GM23248 (cell line): Measurements from ENCODE around the gene CDH13. TPM values are rescaled to one million over a fixed set of nuclear protein-coding genes. Genes with fewer than 3 reads are reported as not detected.

Experiments used
- DNase-seq: peaks from one replicate; pipeline ENCODE4 v3.0.0-alpha.2; 2015
- H2AFZ ChIP-seq: fragments of 200-600 bp; sonication (generic); 2 replicates; pipeline ENCODE4 v1.6.1; 2016; ENCODE audit warnings: antibody characterized with exemption
- H3F3A ChIP-seq: fragments of 200-600 bp; sonication (generic); 2 replicates; pipeline ENCODE4 v1.6.1; 2016; ENCODE audit warnings: mild to moderate bottlenecking, antibody characterized with exemption, mixed run types; ENCODE audit not compliant: insufficient read depth
- H3K27ac ChIP-seq: fragments of 200-600 bp; sonication (generic); 2 replicates; pipeline ENCODE4 v1.5.1; 2016; ENCODE audit warnings: mild to moderate bottlenecking
- H3K27me3 ChIP-seq: fragments of 200-600 bp; sonication (generic); replicated peaks from 2 replicates; pipeline ENCODE4 v1.6.1; 2016; ENCODE audit warnings: mild to moderate bottlenecking; ENCODE audit not compliant: insufficient read depth
- H3K36me3 ChIP-seq: fragments of 200-600 bp; sonication (generic); 2 replicates; pipeline ENCODE4 v1.6.1; 2016; ENCODE audit warnings: low read depth, mild to moderate bottlenecking
- H3K4me1 ChIP-seq: fragments of 200-600 bp; sonication (generic); 2 replicates; pipeline ENCODE4 v1.6.1; 2016; ENCODE audit warnings: mild to moderate bottlenecking; ENCODE audit not compliant: insufficient read depth
- H3K4me2 ChIP-seq: fragments of 200-600 bp; sonication (generic); one replicate; pipeline ENCODE4 v1.6.1; 2016; ENCODE audit warnings: mild to moderate bottlenecking; ENCODE audit not compliant: unreplicated experiment
- H3K4me3 ChIP-seq: fragments of 200-600 bp; sonication (generic); 2 replicates; pipeline ENCODE4 v1.5.1; 2016; ENCODE audit warnings: mild to moderate bottlenecking
- H3K79me2 ChIP-seq: fragments of 200-600 bp; sonication (generic); 2 replicates; pipeline ENCODE4 v1.6.1; 2016; ENCODE audit warnings: mild to moderate bottlenecking; ENCODE audit not compliant: insufficient read depth
- H3K9ac ChIP-seq: fragments of 200-600 bp; sonication (generic); 2 replicates; pipeline ENCODE4 v1.6.1; 2016; ENCODE audit warnings: mild to moderate bottlenecking
- H3K9me2 ChIP-seq: fragments of 200-600 bp; sonication (generic); 2 replicates; pipeline ENCODE4 v1.6.1; 2016; ENCODE audit warnings: mixed run types, mild to moderate bottlenecking, moderate library complexity; ENCODE audit not compliant: insufficient read depth
- H3K9me3 ChIP-seq: fragments of 200-600 bp; sonication (generic); one replicate; pipeline ENCODE4 v1.6.1; 2017; ENCODE audit warnings: low read depth
- H4K20me1 ChIP-seq: fragments of 200-600 bp; sonication (generic); 2 replicates; pipeline ENCODE4 v1.6.0; 2016; ENCODE audit not compliant: insufficient read depth
- EZH2 ChIP-seq: fragments of 200-600 bp; sonication (generic); IDR thresholded peaks from 2 replicates; pipeline ENCODE4 v1.6.1; 2018; ENCODE audit warnings: antibody characterized with exemption, mild to moderate bottlenecking; ENCODE audit not compliant: insufficient read depth, poor library complexity, severe bottlenecking
- EZH2phosphoT487 ChIP-seq: fragments of 200-600 bp; sonication (generic); IDR thresholded peaks from 2 replicates; pipeline ENCODE4 v1.6.1; 2018; ENCODE audit warnings: antibody characterized with exemption, moderate library complexity, mild to moderate bottlenecking, low read depth; ENCODE audit not compliant: insufficient read depth
- WGBS, 2 experiments: methylation state at CpG; one replicate each; pipeline ENCODE4 v1.1.6; 2015 to 2017; ENCODE audit warnings: low lambda C conversion rate in 2 of 2, low coverage in 1 of 2; ENCODE audit errors: missing lambda C conversion rate in 2 of 2; 5-methylcytosine and 5-hydroxymethylcytosine counted together
- in situ Hi-C: fragments of 300-500 bp; cut with MboI; formaldehyde crosslinking; loops from 2 replicates; pipeline ENCODE4 v1.15.0; 2020
- polyA plus RNA-seq: library from polyadenylated mRNA; unstranded; fragments of >200 nt; fragmentation: Nextera tagmentation; extraction: Ambion mirVana; gene quantifications from 2 replicates; pipeline ENCODE4 v1.2.1, GENCODE V29; 2016
- total RNA-seq: library from RNA; depleted of rRNA; stranded (reverse); fragments of >200 nt; shearing (Covaris generic); gene quantifications from 2 replicates; pipeline ENCODE4 v1.2.3, GENCODE V29; 2014

The CDH13 gene
- total and polyA plus RNA-seq, 2 experiments from 2014 or later, result 51.0 to 52.8 TPM

DNA sequence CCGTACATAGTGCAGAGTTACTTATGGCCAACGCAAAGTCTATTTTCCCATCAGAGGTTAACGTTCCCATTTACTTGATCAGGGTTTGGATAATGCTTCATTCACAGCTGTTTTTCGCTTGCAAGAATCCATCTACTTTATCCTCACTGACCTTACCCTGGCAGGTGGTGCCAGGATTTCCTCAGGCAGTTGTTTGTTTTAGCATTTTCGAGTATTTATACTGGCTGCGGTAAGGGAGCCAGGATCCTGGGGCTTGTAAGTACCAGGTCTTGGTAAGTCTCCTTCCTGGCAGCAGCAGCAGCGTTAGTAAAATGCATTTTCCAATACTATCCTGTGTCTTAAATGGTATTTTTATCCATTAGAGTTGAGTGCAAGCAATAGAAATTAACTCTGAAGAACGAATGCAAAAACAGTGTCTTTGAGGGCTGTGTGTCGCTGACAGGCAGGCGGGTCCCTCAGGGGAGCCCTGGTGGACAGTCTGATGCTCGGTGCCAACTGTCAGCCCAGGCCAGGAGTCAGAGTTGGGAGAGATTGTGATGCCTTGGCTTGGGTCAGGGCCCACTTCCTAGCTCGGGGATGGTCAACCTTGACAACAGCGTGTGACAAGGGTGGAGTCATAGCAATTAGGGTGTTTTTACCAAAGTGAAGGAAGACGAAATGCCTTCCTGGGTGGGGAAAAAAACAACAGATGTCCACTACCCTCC is 1088.6 kb downstream of the CDH13 start:
- no peak overlapping the region for H3K4me2 ChIP-seq

DNA sequence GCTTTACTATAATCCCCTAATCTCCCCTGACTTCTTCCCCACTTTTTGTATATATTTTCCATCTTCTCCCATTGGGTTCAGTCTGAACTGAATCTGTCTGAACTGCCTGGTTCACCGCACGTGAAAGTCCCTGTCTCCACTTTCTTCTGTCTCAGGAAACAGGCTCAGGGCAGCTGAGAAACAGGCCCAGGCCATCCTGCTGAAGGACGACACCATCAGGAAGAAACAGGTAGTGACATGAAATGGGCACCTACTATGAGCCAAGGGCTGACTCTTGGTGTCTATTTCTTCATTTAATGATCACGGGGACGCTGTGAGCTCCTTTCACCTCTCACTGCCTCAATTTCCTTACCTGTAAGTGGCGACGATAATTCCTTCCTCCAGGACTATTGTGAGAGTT is 1090.5 kb downstream of the CDH13 start:
- H3K9ac ChIP-seq, result no peak overlapping the region
- 85% methylated on average over 7 of the region's 7 CpGs for WGBS, 2 experiments
- peak overlapping the region; percentile 70 for H3K4me2 ChIP-seq
- H3K4me1 ChIP-seq, result peaks cover 13% of the 10 kb centered on the region
- no peak overlapping the region; the same call in 1 of the 2 replicates for H3K27ac ChIP-seq
- H3K36me3 ChIP-seq, result no peaks in the 10 kb centered on the region
- H3K79me2 ChIP-seq, result no peaks in the 10 kb centered on the region
- H3F3A ChIP-seq, result peaks cover 11% of the 10 kb centered on the region
- no peak for TF ChIP-seq EZH2
- no peak for TF ChIP-seq EZH2phosphoT487
- in situ Hi-C loops, result no loop called here
- no peak overlapping the region for H3K4me3 ChIP-seq
- no peaks in the 10 kb centered on the region for H3K9me2 ChIP-seq
- no peak for DNase-seq
- no peaks in the 10 kb centered on the region for H4K20me1 ChIP-seq
- H3K27me3 ChIP-seq, result no peaks in the 10 kb centered on the region
- peak overlapping the region; percentile 65 for H2AFZ ChIP-seq
- H3K9me3 ChIP-seq, result no peaks in the 10 kb centered on the region

More for the DNA sequence above, 1088.6 kb downstream of the CDH13 start:
- no peaks in the 10 kb centered on the region for H3K79me2 ChIP-seq
- H3K9me2 ChIP-seq, result no peaks in the 10 kb centered on the region
- DNase-seq, result no peak
- peaks cover 11% of the 10 kb centered on the region for H3F3A ChIP-seq
- no peak overlapping the region for H3K9ac ChIP-seq
- in situ Hi-C loops, result no loop called here
- H3K27ac ChIP-seq, result no peak overlapping the region
- no peak for TF ChIP-seq EZH2phosphoT487
- no peak for TF ChIP-seq EZH2
- no peaks in the 10 kb centered on the region for H4K20me1 ChIP-seq
- H2AFZ ChIP-seq, result no peak overlapping the region
- 67 to 76% methylated on average over 14 of the region's 14 CpGs for WGBS, 2 experiments
- peaks cover 13% of the 10 kb centered on the region for H3K4me1 ChIP-seq
- H3K36me3 ChIP-seq, result no peaks in the 10 kb centered on the region
- no peak overlapping the region for H3K4me3 ChIP-seq
- H3K9me3 ChIP-seq, result no peaks in the 10 kb centered on the region
- no peaks in the 10 kb centered on the region for H3K27me3 ChIP-seq

DNA sequence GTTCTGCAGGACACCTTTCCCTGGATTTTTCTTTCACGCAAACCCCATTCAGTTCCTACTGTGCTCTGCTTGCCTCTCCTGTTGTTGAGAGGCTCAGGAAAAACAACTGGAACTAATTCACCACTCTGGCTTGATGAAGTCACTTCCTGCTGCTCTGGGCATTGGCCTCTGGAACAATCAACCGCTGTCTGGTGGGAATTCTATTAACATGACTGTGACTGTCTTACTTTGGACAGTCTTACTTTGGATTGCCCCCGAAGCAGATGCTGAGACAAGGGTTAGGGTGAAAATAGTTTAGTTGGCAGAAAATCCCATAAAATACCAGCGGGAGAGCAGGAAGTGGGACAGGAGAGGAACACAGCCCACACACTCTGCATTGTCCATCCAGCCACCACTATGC is 1091.0 kb downstream of the CDH13 start:
- H3K4me3 ChIP-seq, result peak overlapping the region; percentile 36
- H3K4me1 ChIP-seq, result peaks cover 13% of the 10 kb centered on the region
- no peaks in the 10 kb centered on the region for H3K79me2 ChIP-seq
- TF ChIP-seq EZH2 (no peak), EZH2phosphoT487 (no peak)
- H3F3A ChIP-seq, result peaks cover 13% of the 10 kb centered on the region
- in situ Hi-C loops, result no loop called here
- H3K4me2 ChIP-seq, result peak overlapping the region; percentile 70
- 23 to 25% methylated on average over 4 of the region's 4 CpGs for WGBS, 2 experiments
- peak; percentile 79 for DNase-seq
- no peaks in the 10 kb centered on the region for H3K9me3 ChIP-seq
- peak overlapping the region; percentile 43; the same call in 1 of the 2 replicates for H3K9ac ChIP-seq
- H4K20me1 ChIP-seq, result no peaks in the 10 kb centered on the region
- H3K9me2 ChIP-seq, result no peaks in the 10 kb centered on the region
- no peaks in the 10 kb centered on the region for H3K36me3 ChIP-seq
- H2AFZ ChIP-seq, result peak overlapping the region; percentile 65
- H3K27me3 ChIP-seq, result no peaks in the 10 kb centered on the region
- peak overlapping the region; percentile 66 for H3K27ac ChIP-seq

DNA sequence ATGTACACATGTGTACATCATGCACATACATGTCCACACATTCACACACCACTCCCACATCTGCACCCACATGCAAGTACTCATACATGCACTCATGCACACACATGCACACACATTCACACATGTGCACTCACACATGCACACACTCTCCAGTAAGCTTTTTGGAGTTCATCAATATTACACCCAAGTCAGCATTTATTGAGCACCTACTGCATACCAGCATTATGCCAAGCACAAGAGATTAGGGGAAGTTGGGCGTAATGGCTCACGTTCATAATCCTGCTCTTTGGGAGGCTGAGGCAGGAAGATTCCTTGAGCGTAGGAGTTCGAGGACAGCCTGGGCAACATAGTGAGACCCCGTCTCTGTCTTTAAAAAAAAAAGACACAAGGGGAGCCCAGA is 1093.4 kb downstream of the CDH13 start:
- no peak overlapping the region for H2AFZ ChIP-seq
- H3K9me3 ChIP-seq, result no peaks in the 10 kb centered on the region
- H3K4me2 ChIP-seq, result no peak overlapping the region
- in situ Hi-C loops, result no loop called here
- peaks cover 33% of the 10 kb centered on the region for H3F3A ChIP-seq
- no peaks in the 10 kb centered on the region for H3K79me2 ChIP-seq
- H3K9ac ChIP-seq, result no peak overlapping the region
- WGBS, 2 experiments, result 80 to 83% methylated on average over 5 of the region's 5 CpGs
- no peak for TF ChIP-seq EZH2
- no peak for TF ChIP-seq EZH2phosphoT487
- H3K4me3 ChIP-seq, result no peak overlapping the region
- no peak overlapping the region for H3K27ac ChIP-seq
- H3K4me1 ChIP-seq, result peaks cover 13% of the 10 kb centered on the region
- H3K36me3 ChIP-seq, result no peaks in the 10 kb centered on the region
- H4K20me1 ChIP-seq, result no peaks in the 10 kb centered on the region
- no peak for DNase-seq
- H3K9me2 ChIP-seq, result no peaks in the 10 kb centered on the region
- H3K27me3 ChIP-seq, result no peaks in the 10 kb centered on the region

DNA sequence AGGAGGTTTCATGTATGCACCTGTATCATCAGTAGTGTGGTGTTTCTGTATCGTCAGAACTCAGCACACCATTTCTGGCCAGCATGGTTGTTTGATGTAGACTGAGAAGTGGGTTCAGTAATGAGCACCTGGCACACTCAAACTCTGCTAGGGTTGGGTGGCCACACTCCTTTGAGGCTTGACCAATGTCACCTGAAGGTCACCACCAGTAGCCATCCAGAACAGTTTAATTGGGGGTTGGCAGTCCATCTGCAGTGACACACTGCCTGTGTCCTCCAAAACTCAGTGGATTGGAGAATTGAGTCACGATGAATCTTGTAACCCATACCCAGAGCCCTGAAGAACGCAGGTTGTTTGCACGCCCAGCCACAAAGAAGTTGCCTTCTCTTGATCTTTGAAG is 1094.2 kb downstream of the CDH13 start:
- TF ChIP-seq EZH2phosphoT487 (no peak), EZH2 (no peak)
- no peak for DNase-seq
- Histone ChIP-seq H3K4me1 (peaks cover 13% of the 10 kb centered on the region), H3K9me2 (no peaks in the 10 kb centered on the region), H3K4me3 (no peak overlapping the region), H2AFZ (no peak overlapping the region), H3K9ac (no peak overlapping the region), H3K79me2 (no peaks in the 10 kb centered on the region), H3F3A (peaks cover 33% of the 10 kb centered on the region), H3K36me3 (no peaks in the 10 kb centered on the region), H3K27me3 (no peaks in the 10 kb centered on the region), H4K20me1 (no peaks in the 10 kb centered on the region), H3K4me2 (no peak overlapping the region), H3K27ac (no peak overlapping the region), H3K9me3 (no peaks in the 10 kb centered on the region)
- WGBS, 2 experiments, result 71 to 73% methylated on average over 4 of the region's 4 CpGs
- in situ Hi-C loops, result no loop called here
